ENCODE results near the gene UBXN10. TPM values are rescaled to one million over a fixed set of nuclear protein-coding genes. Genes with fewer than 3 reads are reported as not detected.

The UBXN10 gene
- total and polyA plus RNA-seq, 4 donors, result 0.50 to 2.3 (median 1.1) TPM

DNA sequence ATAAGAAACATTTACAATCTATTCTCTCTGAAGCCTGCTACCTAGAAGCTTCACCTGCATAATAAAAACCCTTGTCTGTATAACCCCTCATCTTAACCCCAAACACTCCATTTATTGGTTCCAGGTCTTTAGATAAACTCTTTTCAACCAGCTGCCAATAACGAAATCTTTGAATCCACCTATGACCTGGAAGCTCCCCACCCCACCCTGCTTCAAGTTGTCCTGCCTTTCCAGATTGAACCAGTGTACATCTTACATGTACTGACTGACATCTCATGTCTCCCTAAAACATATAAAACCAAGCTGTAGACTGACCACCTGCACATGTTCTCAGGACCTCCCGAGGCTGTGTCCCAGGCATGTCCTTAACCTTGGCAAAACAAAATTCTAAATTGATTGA, 54.1 kb downstream of the UBXN10 start:
- Histone ChIP-seq H3K4me3 (ENCODE audit: low read depth in 1 of 3, low read length in 3 of 3) (no peak overlapping the region), H3K36me3 (ENCODE audit: control insufficient read depth in 4 of 4, insufficient read depth in 3 of 4, low read depth in 1 of 4, low read length in 3 of 4) (no peaks in the 10 kb centered on the region), H3K27ac (ENCODE audit: low read depth in 1 of 2, low read length in 2 of 2) (no peak overlapping the region), H3K27me3 (ENCODE audit: control insufficient read depth in 4 of 4, insufficient read depth in 4 of 4, low read length in 3 of 4) (peaks cover 0 to 5% (median 0%) of the 10 kb centered on the region in 4 donors), H3K9me3 (ENCODE audit: control insufficient read depth in 4 of 4, low read length in 3 of 4) (no peaks in the 10 kb centered on the region), H3K9ac (ENCODE audit: low read depth in 1 of 2, low read length in 2 of 2) (no peak overlapping the region), H3K4me1 (ENCODE audit: control insufficient read depth in 4 of 4, insufficient read depth in 4 of 4, low read length in 3 of 4) (peaks cover 0 to 2% (median 0%) of the 10 kb centered on the region in 4 donors)
- DNase-seq (ENCODE audit: low spot score), result no peak
- TF ChIP-seq HNF4G (IDR thresholded peaks at IDR 0.05), result no peak
- TF ChIP-seq HNF4A (conservative IDR thresholded peaks at IDR 0.05), result no peak
- no peak for TF ChIP-seq TAF1 (conservative IDR thresholded peaks at IDR 0.05)
- TF ChIP-seq RAD21 (IDR thresholded peaks at IDR 0.05), result no peak
- TF ChIP-seq, protein P1, sequence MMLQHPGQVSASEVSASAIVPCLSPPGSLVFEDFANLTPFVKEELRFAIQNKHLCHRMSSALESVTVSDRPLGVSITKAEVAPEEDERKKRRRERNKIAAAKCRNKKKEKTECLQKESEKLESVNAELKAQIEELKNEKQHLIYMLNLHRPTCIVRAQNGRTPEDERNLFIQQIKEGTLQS (IDR thresholded peaks at IDR 0.05), result no peak
- no peak for TF ChIP-seq FOXA2 (IDR thresholded peaks at IDR 0.05)
- no peak for TF ChIP-seq ZBTB33 (IDR thresholded peaks at IDR 0.05)
- no peak for TF ChIP-seq EGR1 (IDR thresholded peaks at IDR 0.05; ENCODE audit: low read depth in 2 of 2)
- TF ChIP-seq FOXA1 (IDR thresholded peaks at IDR 0.05), result no peak
- TF ChIP-seq JUND (IDR thresholded peaks at IDR 0.05), result no peak
- TF ChIP-seq, protein P2, sequence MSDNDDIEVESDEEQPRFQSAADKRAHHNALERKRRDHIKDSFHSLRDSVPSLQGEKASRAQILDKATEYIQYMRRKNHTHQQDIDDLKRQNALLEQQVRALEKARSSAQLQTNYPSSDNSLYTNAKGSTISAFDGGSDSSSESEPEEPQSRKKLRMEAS (IDR thresholded peaks at IDR 0.05), result no peak
- no peak for TF ChIP-seq SP1 (IDR thresholded peaks at IDR 0.05)
- no peak for TF ChIP-seq NR2F2 (IDR thresholded peaks at IDR 0.05)
- 71% methylated on average over 2 of the region's 2 CpGs for WGBS

GRCh38 chr1:20242890-20243479, 57.1 kb downstream of the UBXN10 start:
- H3K27me3 ChIP-seq (ENCODE audit: control insufficient read depth in 4 of 4, insufficient read depth in 4 of 4, low read length in 3 of 4), result peaks cover 0 to 2% (median 0%) of the 10 kb centered on the region in 4 donors
- peaks cover 0 to 3% (median 0%) of the 10 kb centered on the region in 4 donors for H3K9me3 ChIP-seq (ENCODE audit: control insufficient read depth in 4 of 4, low read length in 3 of 4)
- 79% methylated on average over 37 of the region's 37 CpGs for WGBS
- no peak for DNase-seq (ENCODE audit: low spot score)
- H3K4me1 ChIP-seq (ENCODE audit: control insufficient read depth in 4 of 4, insufficient read depth in 4 of 4, low read length in 3 of 4), result no peaks in the 10 kb centered on the region
- H3K36me3 ChIP-seq (ENCODE audit: control insufficient read depth in 4 of 4, insufficient read depth in 3 of 4, low read depth in 1 of 4, low read length in 3 of 4), result no peaks in the 10 kb centered on the region
- TF ChIP-seq YY1 (IDR thresholded peaks at IDR 0.05) (no peak), GABPA (IDR thresholded peaks at IDR 0.05 in 1 of 2, conservative IDR thresholded peaks at IDR 0.05 in 1 of 2) (no peak), NR2F2 (IDR thresholded peaks at IDR 0.05) (no peak), ZBTB33 (IDR thresholded peaks at IDR 0.05) (no peak), TAF1 (conservative IDR thresholded peaks at IDR 0.05) (no peak), FOXA2 (IDR thresholded peaks at IDR 0.05) (no peak), FOXA1 (IDR thresholded peaks at IDR 0.05) (no peak)
- H3K9ac ChIP-seq (ENCODE audit: low read depth in 1 of 2, low read length in 2 of 2), result no peak overlapping the region
- H3K27ac ChIP-seq (ENCODE audit: low read depth in 1 of 2, low read length in 2 of 2), result no peak overlapping the region
- H3K4me3 ChIP-seq (ENCODE audit: low read depth in 1 of 3, low read length in 3 of 3), result no peak overlapping the region

Other genes with a start within 250 kb of the UBXN10 start
- gene PLA2G2A, start 206.5 kb upstream of the UBXN10 start, total RNA-seq, result 100 to 1,000 TPM in 1 of 2 donors, not detected in 1; 441 TPM
- gene PLA2G2A, start 206.5 kb upstream of the UBXN10 start, polyA plus RNA-seq, result 1,000 to 10,000 TPM; 1,565 to 1,724 TPM
- gene PLA2G5, start 115.9 kb upstream of the UBXN10 start, total RNA-seq, result 1 to 10 TPM in 1 of 2 donors, not detected in 1; 2.0 TPM
- 1 to 10 TPM; 2.3 to 2.9 TPM for gene PLA2G5, start 115.9 kb upstream of the UBXN10 start, polyA plus RNA-seq
- gene PLA2G2D, start 66.6 kb upstream of the UBXN10 start, total RNA-seq, result under 1 TPM; 0.08 to 0.14 TPM
- under 1 TPM in 1 of 2 donors, not detected in 1; 0.06 TPM for gene PLA2G2D, start 66.6 kb upstream of the UBXN10 start, polyA plus RNA-seq
- under 1 TPM in 1 of 2 donors, not detected in 1; under 0.01 TPM for gene PLA2G2F, start 46.8 kb upstream of the UBXN10 start, total RNA-seq
- gene PLA2G2F, start 46.8 kb upstream of the UBXN10 start, polyA plus RNA-seq, result not detected
- gene PLA2G2C, start 422 bp downstream of the UBXN10 start, total RNA-seq, result not detected
- gene PLA2G2C, start 422 bp downstream of the UBXN10 start, polyA plus RNA-seq, result not detected
- gene VWA5B1, start 104.8 kb downstream of the UBXN10 start, total RNA-seq, result not detected
- gene VWA5B1, start 104.8 kb downstream of the UBXN10 start, polyA plus RNA-seq, result not detected

Data from liver (tissue), 9 donors.